Common myeloid progenitor, CD34-positive (primary cell): Measurements from ENCODE around the gene UROC1.

Experiments
- CTCF ChIA-PET: fragments of 350-600 bp; sonication (Branson Sonifier 250); formaldehyde crosslinking; loops from one replicate; lab custom pipeline; 2021; ENCODE audit warnings: antibody characterized with exemption; lab: Charles Lee
- POLR2A ChIA-PET: fragments of 350-600 bp; sonication (Branson Sonifier 250); formaldehyde crosslinking; loops from one replicate; lab custom pipeline; 2021; ENCODE audit warnings: antibody characterized with exemption; lab: Charles Lee
- DNase-seq, 3 donors: peaks; one replicate each; pipeline versions ENCODE4 v3.0.0 to v3.0.0-alpha.2; 2013
- H3K27ac ChIP-seq, 2 experiments: 1 replicate in 1 of 2; 2 replicates in 1 of 2; pipeline ENCODE4 v1.7.0; 2013; ENCODE audit warnings: inconsistent platforms in 2 of 2, low read length in 2 of 2, mild to moderate bottlenecking in 2 of 2, low read depth in 1 of 2, moderate library complexity in 1 of 2; ENCODE audit not compliant: severe bottlenecking in 2 of 2, insufficient read depth in 1 of 2, poor library complexity in 1 of 2
- H3K27me3 ChIP-seq, 5 experiments: replicated peaks in 2 of 5; 1 replicate in 3 of 5; 2 replicates in 2 of 5; pipeline versions ENCODE4 v1.6.1 to v1.7.0; 2013; ENCODE audit warnings: low read length in 4 of 5, mild to moderate bottlenecking in 2 of 5, moderate library complexity in 2 of 5, inconsistent platforms in 1 of 5; ENCODE audit not compliant: insufficient read depth in 5 of 5, control insufficient read depth in 4 of 5
- H3K36me3 ChIP-seq, 4 experiments: 1 replicate in 2 of 4; 2 replicates in 2 of 4; pipeline versions ENCODE4 v1.6.1 to v1.7.0; 2013; ENCODE audit warnings: low read length in 3 of 4, control low read depth in 1 of 4, mild to moderate bottlenecking in 1 of 4; ENCODE audit not compliant: control insufficient read depth in 4 of 4, insufficient read depth in 4 of 4
- H3K4me1 ChIP-seq, 4 experiments: 1 replicate in 3 of 4; 2 replicates in 1 of 4; pipeline versions ENCODE4 v1.6.1 to v1.7.1; 2013; ENCODE audit warnings: low read length in 3 of 4, mild to moderate bottlenecking in 3 of 4, control low read depth in 1 of 4, inconsistent platforms in 1 of 4, moderate library complexity in 1 of 4; ENCODE audit not compliant: control insufficient read depth in 4 of 4, insufficient read depth in 4 of 4; ENCODE audit errors: control extremely low read depth in 1 of 4
- H3K4me3 ChIP-seq, 7 experiments: 1 replicate in 4 of 7; 2 replicates in 3 of 7; pipeline versions ENCODE4 v1.5.1 to v1.7.0; 2013; ENCODE audit warnings: mild to moderate bottlenecking in 7 of 7, low read length in 6 of 7, moderate library complexity in 6 of 7, inconsistent platforms in 2 of 7, low read depth in 2 of 7, control low read depth in 1 of 7; ENCODE audit not compliant: insufficient read depth in 4 of 7, control insufficient read depth in 1 of 7; ENCODE audit errors: extremely low read depth in 1 of 7
- H3K9me3 ChIP-seq, 5 experiments: 1 replicate in 4 of 5; 2 replicates in 1 of 5; pipeline versions ENCODE4 v1.6.1 to v1.7.1; 2013; ENCODE audit warnings: low read length in 4 of 5, mild to moderate bottlenecking in 2 of 5, inconsistent platforms in 1 of 5, low read depth in 1 of 5, moderate library complexity in 1 of 5; ENCODE audit not compliant: control insufficient read depth in 4 of 5, insufficient read depth in 2 of 5; ENCODE audit errors: control extremely low read depth in 1 of 5
- WGBS: methylation state at CpG from one replicate; pipeline ENCODE4 v1.1.5; 2013; ENCODE audit not compliant: insufficient coverage; 5-methylcytosine and 5-hydroxymethylcytosine counted together

Gene UROC1

GRCh38 chr3:126464093-126464492 is 53.5 kb downstream of the UROC1 start:
- CTCF ChIA-PET, result interaction anchor here (0.9 kb wide), 1 partner anchor 17 kb away, joined by 3 read pairs; no protein-coding TSS in a partner anchor
- H3K4me1 ChIP-seq, result no peaks in the 10 kb centered on the region
- H3K27me3 ChIP-seq, result no peaks in the 10 kb centered on the region
- no peaks in the 10 kb centered on the region for H3K9me3 ChIP-seq
- no peak overlapping the region for H3K27ac ChIP-seq
- POLR2A ChIA-PET, result no interaction called here
- WGBS, result 100% methylated on average over 4 of the region's 4 CpGs
- H3K4me3 ChIP-seq, result no peak overlapping the region
- H3K36me3 ChIP-seq, result peaks cover 36 to 97% (median 80%) of the 10 kb centered on the region in 4 experiments
- DNase-seq, result no peak

- POLR2A ChIA-PET, result no interaction called here
- Histone ChIP-seq H3K4me1 (no peaks in the 10 kb centered on the region), H3K27me3 (no peaks in the 10 kb centered on the region), H3K9me3 (no peaks in the 10 kb centered on the region), H3K36me3 (peaks cover 37 to 97% (median 78%) of the 10 kb centered on the region in 4 experiments), H3K27ac (no peak overlapping the region), H3K4me3 (no peak overlapping the region)
- WGBS, result 100% methylated on average over 2 of the region's 2 CpGs
- CTCF ChIA-PET, result interaction anchor here (0.9 kb wide), 1 partner anchor 17 kb away, joined by 3 read pairs; no protein-coding TSS in a partner anchor
- DNase-seq, result no peak
Measured at GRCh38 chr3:126463521-126463920, 54.1 kb downstream of the UROC1 start.

GRCh38 chr3:126461450-126462070 is 56.0 kb downstream of the UROC1 start:
- Histone ChIP-seq H3K27me3 (no peaks in the 10 kb centered on the region), H3K4me1 (no peaks in the 10 kb centered on the region), H3K9me3 (no peaks in the 10 kb centered on the region), H3K4me3 (no peak overlapping the region), H3K27ac (no peak overlapping the region), H3K36me3 (peaks cover 37 to 96% (median 74%) of the 10 kb centered on the region in 4 experiments)
- POLR2A ChIA-PET, result no interaction called here
- CTCF ChIA-PET, result interaction anchor here (1.7 to 1.9 kb wide), 2 partner anchors 13 to 15 kb away, joined by 3 to 14 read pairs; partner anchors contain the start of gene ZXDC
- DNase-seq, result no peak
- 99% methylated on average over 17 of the region's 17 CpGs for WGBS

- Histone ChIP-seq H3K4me3 (no peak overlapping the region), H3K9me3 (no peaks in the 10 kb centered on the region), H3K27me3 (no peaks in the 10 kb centered on the region), H3K36me3 (peaks cover 36 to 92% (median 72%) of the 10 kb centered on the region in 4 experiments), H3K4me1 (no peaks in the 10 kb centered on the region), H3K27ac (no peak overlapping the region)
- DNase-seq, result no peak
- 79% methylated on average over 6 of the region's 7 CpGs for WGBS
- POLR2A ChIA-PET, result no interaction called here
- CTCF ChIA-PET, result interaction anchor here (1.1 to 1.7 kb wide), 2 partner anchors 14 to 15 kb away, joined by 3 read pairs; no protein-coding TSS in a partner anchor
Measured at GRCh38 chr3:126460381-126460780, 57.2 kb downstream of the UROC1 start.

- H3K9me3 ChIP-seq, result no peaks in the 10 kb centered on the region
- H3K36me3 ChIP-seq, result peaks cover 38 to 91% (median 69%) of the 10 kb centered on the region in 4 experiments
- ChIA-PET CTCF (interaction anchor here (1.0 to 1.7 kb wide), 3 partner anchors 12 to 15 kb away, joined by 3 read pairs; no protein-coding TSS in a partner anchor), POLR2A (no interaction called here)
- 98% methylated on average over 8 of the region's 9 CpGs for WGBS
- no peak overlapping the region for H3K27ac ChIP-seq
- H3K27me3 ChIP-seq, result no peaks in the 10 kb centered on the region
- DNase-seq, result no peak
- H3K4me1 ChIP-seq, result no peaks in the 10 kb centered on the region
- no peak overlapping the region for H3K4me3 ChIP-seq
Measured at GRCh38 chr3:126459763-126460127, 57.8 kb downstream of the UROC1 start.

- Histone ChIP-seq H3K9me3 (no peaks in the 10 kb centered on the region), H3K27me3 (no peaks in the 10 kb centered on the region), H3K4me1 (no peaks in the 10 kb centered on the region), H3K4me3 (no peak overlapping the region), H3K27ac (no peak overlapping the region), H3K36me3 (peaks cover 38 to 91% (median 68%) of the 10 kb centered on the region in 4 experiments)
- WGBS, result 100% methylated on average over 6 of the region's 7 CpGs
- no peak for DNase-seq
- POLR2A ChIA-PET, result no interaction called here
- CTCF ChIA-PET, result interaction anchor here (1.0 to 1.1 kb wide), 2 partner anchors 12 to 16 kb away, joined by 3 read pairs; no protein-coding TSS in a partner anchor
Measured at GRCh38 chr3:126459111-126459762, 58.3 kb downstream of the UROC1 start.
